ENCODE data around the gene RASSF6. TPM values are rescaled to one million over a fixed set of nuclear protein-coding genes. Genes with fewer than 3 reads are reported as not detected.

The RASSF6 gene
- total and polyA plus RNA-seq, 2 of the 8 experiments (the other 6 are each of a cell fraction or from before 2014, with no cell fraction given): 0.03 to 0.28 TPM

DNA sequence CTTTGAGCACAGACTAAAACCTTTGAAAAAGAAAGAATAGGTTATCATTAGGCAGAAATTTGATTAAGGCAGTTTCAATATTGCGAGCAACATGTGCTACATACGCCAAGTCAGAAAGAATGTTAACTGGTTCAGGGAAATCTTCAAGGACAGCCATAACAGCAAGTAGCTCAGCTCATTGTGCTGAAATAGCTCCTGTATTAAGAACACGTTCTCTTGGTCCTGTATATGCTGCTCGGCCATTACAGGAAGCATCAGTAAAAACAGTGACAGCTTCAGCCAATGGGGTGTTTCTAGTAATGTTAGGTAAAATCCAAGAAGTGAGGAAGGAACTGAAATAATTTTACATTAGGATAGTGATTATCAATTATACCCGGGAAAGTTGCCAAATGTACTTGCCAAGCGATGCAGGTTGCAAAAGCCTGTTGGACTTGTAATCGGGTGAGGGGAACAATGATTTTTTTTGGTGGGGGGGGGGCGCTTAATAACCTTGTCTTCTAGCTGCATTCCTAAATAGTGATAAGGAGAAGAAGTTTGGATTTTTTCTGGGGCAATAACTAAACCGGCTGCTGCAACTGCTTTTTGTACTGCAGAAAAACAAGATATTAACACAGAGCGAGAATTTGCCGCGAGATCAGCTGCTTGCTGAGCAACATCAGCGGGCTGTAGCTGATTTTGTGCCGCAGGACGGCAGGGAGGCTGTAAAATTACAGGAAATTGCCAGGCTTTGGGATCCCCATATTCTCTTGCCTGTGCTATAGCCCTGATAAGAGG lies 49.4 kb upstream of the RASSF6 start:
- Histone ChIP-seq H4K5ac (ENCODE audit: insufficient read length, low read depth, low read length) (no peak overlapping the region), H2AK5ac (ENCODE audit: low read depth, low read length) (no peak overlapping the region), H3K9me3 (ENCODE audit: insufficient read depth in 2 of 2, low read depth in 1 of 2, low read length in 1 of 2) (no peaks in the 10 kb centered on the region), H3K4me1 (replicated peaks in 1 of 4; ENCODE audit: control insufficient read depth in 3 of 4, insufficient read depth in 4 of 4, low read length in 3 of 4) (no peaks in the 10 kb centered on the region), H2AFZ (ENCODE audit: low read length) (0 out of 2 replicates have a peak overlapping the region, but pooled peaks have one; percentile 65), H3K4ac (replicated peaks; ENCODE audit: insufficient read length, low read depth, low read length) (no peak overlapping the region), H3K4me3 (ENCODE audit: extremely low read depth in 1 of 4, insufficient read depth in 2 of 4, low read depth in 3 of 4, low read length in 4 of 4) (no peak overlapping the region), H3K79me1 (ENCODE audit: low read depth, low read length) (no peaks in the 10 kb centered on the region), H4K91ac (replicated peaks; ENCODE audit: insufficient read length, low read length) (no peak overlapping the region), H3K23ac (ENCODE audit: insufficient read length) (no peak overlapping the region), H4K20me1 (replicated peaks in 1 of 2; ENCODE audit: control insufficient read depth in 1 of 2, insufficient read depth in 2 of 2, low read length in 2 of 2) (no peaks in the 10 kb centered on the region), H2BK15ac (ENCODE audit: low read length) (no peak overlapping the region), H3K18ac (ENCODE audit: extremely low read depth, low read length) (no peak overlapping the region), H3K79me2 (ENCODE audit: control insufficient read depth in 1 of 2, insufficient read depth in 2 of 2, low read length in 2 of 2) (no peaks in the 10 kb centered on the region), H3K27me3 (replicated peaks in 1 of 4; ENCODE audit: control insufficient read depth in 3 of 4, extremely low read depth in 1 of 4, insufficient read depth in 3 of 4, low read length in 3 of 4) (no peaks in the 10 kb centered on the region), H3K36me3 (ENCODE audit: control insufficient read depth in 2 of 4, insufficient read depth in 4 of 4, low read length in 3 of 4) (no peaks in the 10 kb centered on the region), H3K9ac (replicated peaks in 1 of 4; ENCODE audit: extremely low read depth in 1 of 4, low read depth in 3 of 4, low read length in 3 of 4) (no peak overlapping the region), H3K56ac (replicated peaks; ENCODE audit: insufficient read length, low read depth, low read length) (no peak overlapping the region), H3K23me2 (ENCODE audit: low read depth, low read length) (no peaks in the 10 kb centered on the region; the same call in 1 of the 2 replicates), H3K14ac (ENCODE audit: insufficient read length) (no peak overlapping the region), H2BK5ac (ENCODE audit: low read depth, low read length) (no peak overlapping the region), H2BK12ac (ENCODE audit: low read depth, low read length) (0 out of 2 replicates have a peak overlapping the region, but pooled peaks have one; percentile 2), H2BK20ac (ENCODE audit: low read length) (no peak overlapping the region), H3K27ac (ENCODE audit: low read depth, low read length) (no peak overlapping the region), H2BK120ac (replicated peaks; ENCODE audit: low read depth, low read length) (no peak overlapping the region), H3K4me2 (ENCODE audit: insufficient read depth in 1 of 2, low read depth in 2 of 2, low read length in 2 of 2) (no peak overlapping the region), H4K8ac (ENCODE audit: extremely low read depth, insufficient read depth, low read length) (no peak overlapping the region)
- ChIA-PET POLR2A (ENCODE audit: partially characterized antibody) (interaction anchor here (1.1 kb wide), 1 partner anchor 329 kb away, joined by 3 read pairs; the partner anchor contains the start of gene CXCL5), CTCF (ENCODE audit: partially characterized antibody) (interaction anchor here (0.8 to 3.9 kb wide), 10 partner anchors 13 to 689 kb away, joined by 3 to 19 read pairs (median 4); no protein-coding TSS in a partner anchor)
- TF ChIP-seq YY1 (IDR thresholded peaks at IDR 0.05; ENCODE audit: low read depth, low read length) (no peak), RNF2 (IDR thresholded peaks at IDR 0.05; ENCODE audit: borderline replicate concordance, low read depth, low read length, missing control alignments, poor library complexity, severe bottlenecking) (no peak), SIN3A (conservative IDR thresholded peaks at IDR 0.05 in 1 of 2, IDR thresholded peaks at IDR 0.05 in 1 of 2; ENCODE audit: low read depth in 1 of 2, low read length in 2 of 2) (no peak)
- no peak for DNase-seq (ENCODE audit: low read depth in 1 of 2, low spot score in 2 of 2)
- WGBS, 2 experiments (ENCODE audit: extremely low coverage in 1 of 2, insufficient coverage in 1 of 2, insufficient read length in 1 of 2, insufficient replicate concordance in 2 of 2, low coverage in 1 of 2, low lambda C conversion rate in 2 of 2, missing lambda C conversion rate in 1 of 2): 90% methylated on average over 15 of the region's 15 CpGs; no CpG with 5 or more reads in 1 of the 2 experiments
- no peak for FAIRE-seq

Data from H1 (cell line).